GM12801 (cell line): Measurements from ENCODE around the gene FAM83G.

Experiments
- CTCF ChIP-seq: IDR thresholded peaks from one replicate; pipeline ENCODE4 v1.5.1; 2011; ENCODE audit warnings: control low read depth; ENCODE audit not compliant: insufficient read length; ENCODE audit errors: extremely low read depth

The FAM83G gene

GRCh38 chr17:18974407-18975149, 30.0 kb downstream of the FAM83G start:
- no peak for TF ChIP-seq CTCF

- TF ChIP-seq CTCF: no peak
These were observed 32.8 kb downstream of the FAM83G start for GRCh38 chr17:18971801-18972200.

GRCh38 chr17:18970582-18971480, 33.7 kb downstream of the FAM83G start:
- no peak for TF ChIP-seq CTCF

- TF ChIP-seq CTCF: no peak
These were observed 35.3 kb downstream of the FAM83G start for GRCh38 chr17:18968945-18969887.

GRCh38 chr17:18968345-18968744, 36.2 kb downstream of the FAM83G start:
- no peak for TF ChIP-seq CTCF

GRCh38 chr17:18967916-18968315, 36.6 kb downstream of the FAM83G start:
- no peak for TF ChIP-seq CTCF
